Common myeloid progenitor, CD34-positive (primary cell): ENCODE results near the gene FN1.

Source experiments
- CTCF ChIA-PET: fragments of 350-600 bp; sonication (Branson Sonifier 250); formaldehyde crosslinking; loops from one replicate; lab custom pipeline; 2021; ENCODE audit warnings: antibody characterized with exemption; lab: Charles Lee
- POLR2A ChIA-PET: fragments of 350-600 bp; sonication (Branson Sonifier 250); formaldehyde crosslinking; loops from one replicate; lab custom pipeline; 2021; ENCODE audit warnings: antibody characterized with exemption; lab: Charles Lee
- DNase-seq, 3 donors: peaks; one replicate each; pipeline versions ENCODE4 v3.0.0 to v3.0.0-alpha.2; 2013
- H3K27ac ChIP-seq, 2 experiments: 1 replicate in 1 of 2; 2 replicates in 1 of 2; pipeline ENCODE4 v1.7.0; 2013; ENCODE audit warnings: inconsistent platforms in 2 of 2, low read length in 2 of 2, mild to moderate bottlenecking in 2 of 2, low read depth in 1 of 2, moderate library complexity in 1 of 2; ENCODE audit not compliant: severe bottlenecking in 2 of 2, insufficient read depth in 1 of 2, poor library complexity in 1 of 2
- H3K27me3 ChIP-seq, 5 experiments: replicated peaks in 2 of 5; 1 replicate in 3 of 5; 2 replicates in 2 of 5; pipeline versions ENCODE4 v1.6.1 to v1.7.0; 2013; ENCODE audit warnings: low read length in 4 of 5, mild to moderate bottlenecking in 2 of 5, moderate library complexity in 2 of 5, inconsistent platforms in 1 of 5; ENCODE audit not compliant: insufficient read depth in 5 of 5, control insufficient read depth in 4 of 5
- H3K36me3 ChIP-seq, 4 experiments: 1 replicate in 2 of 4; 2 replicates in 2 of 4; pipeline versions ENCODE4 v1.6.1 to v1.7.0; 2013; ENCODE audit warnings: low read length in 3 of 4, control low read depth in 1 of 4, mild to moderate bottlenecking in 1 of 4; ENCODE audit not compliant: control insufficient read depth in 4 of 4, insufficient read depth in 4 of 4
- H3K4me1 ChIP-seq, 4 experiments: 1 replicate in 3 of 4; 2 replicates in 1 of 4; pipeline versions ENCODE4 v1.6.1 to v1.7.1; 2013; ENCODE audit warnings: low read length in 3 of 4, mild to moderate bottlenecking in 3 of 4, control low read depth in 1 of 4, inconsistent platforms in 1 of 4, moderate library complexity in 1 of 4; ENCODE audit not compliant: control insufficient read depth in 4 of 4, insufficient read depth in 4 of 4; ENCODE audit errors: control extremely low read depth in 1 of 4
- H3K4me3 ChIP-seq, 7 experiments: 1 replicate in 4 of 7; 2 replicates in 3 of 7; pipeline versions ENCODE4 v1.5.1 to v1.7.0; 2013; ENCODE audit warnings: mild to moderate bottlenecking in 7 of 7, low read length in 6 of 7, moderate library complexity in 6 of 7, inconsistent platforms in 2 of 7, low read depth in 2 of 7, control low read depth in 1 of 7; ENCODE audit not compliant: insufficient read depth in 4 of 7, control insufficient read depth in 1 of 7; ENCODE audit errors: extremely low read depth in 1 of 7
- H3K9me3 ChIP-seq, 5 experiments: 1 replicate in 4 of 5; 2 replicates in 1 of 5; pipeline versions ENCODE4 v1.6.1 to v1.7.1; 2013; ENCODE audit warnings: low read length in 4 of 5, mild to moderate bottlenecking in 2 of 5, inconsistent platforms in 1 of 5, low read depth in 1 of 5, moderate library complexity in 1 of 5; ENCODE audit not compliant: control insufficient read depth in 4 of 5, insufficient read depth in 2 of 5; ENCODE audit errors: control extremely low read depth in 1 of 5
- WGBS: methylation state at CpG from one replicate; pipeline ENCODE4 v1.1.5; 2013; ENCODE audit not compliant: insufficient coverage; 5-methylcytosine and 5-hydroxymethylcytosine counted together

Gene FN1

GRCh38 chr2:215324811-215325210, 111.1 kb downstream of the FN1 start:
- POLR2A ChIA-PET = interaction anchor here (0.7 kb wide), 1 partner anchor 339 kb away, joined by 3 read pairs; no protein-coding TSS in a partner anchor
- H3K4me1 ChIP-seq = no peaks in the 10 kb centered on the region
- DNase-seq = no peak
- no CpG with 5 or more reads among the region's 6 CpGs for WGBS
- no peaks in the 10 kb centered on the region for H3K9me3 ChIP-seq
- no peak overlapping the region for H3K4me3 ChIP-seq
- H3K27me3 ChIP-seq = no peaks in the 10 kb centered on the region
- peaks cover 20 to 75% (median 51%) of the 10 kb centered on the region in 4 experiments for H3K36me3 ChIP-seq
- H3K27ac ChIP-seq = peak overlapping the region in 1 of 2 experiments; percentile 54
- CTCF ChIA-PET = interaction anchor here (0.6 kb wide), 1 partner anchor 1565 kb away, joined by 3 read pairs; no protein-coding TSS in a partner anchor

- DNase-seq = no peak
- Histone ChIP-seq H3K36me3 (peaks cover 22 to 68% (median 42%) of the 10 kb centered on the region in 4 experiments), H3K4me1 (no peaks in the 10 kb centered on the region), H3K9me3 (no peaks in the 10 kb centered on the region), H3K4me3 (no peak overlapping the region), H3K27ac (no peak overlapping the region), H3K27me3 (no peaks in the 10 kb centered on the region)
- 93% methylated on average over 7 of the region's 7 CpGs for WGBS
- POLR2A ChIA-PET = no interaction called here
- CTCF ChIA-PET = no interaction called here
Measured at GRCh38 chr2:215320679-215321078, 115.2 kb downstream of the FN1 start.

- H3K9me3 ChIP-seq = no peaks in the 10 kb centered on the region
- 83% methylated on average over 2 of the region's 3 CpGs for WGBS
- H3K27me3 ChIP-seq = no peaks in the 10 kb centered on the region
- POLR2A ChIA-PET = no interaction called here
- H3K4me3 ChIP-seq = no peak overlapping the region
- peaks cover 22 to 72% (median 43%) of the 10 kb centered on the region in 4 experiments for H3K36me3 ChIP-seq
- no peak overlapping the region for H3K27ac ChIP-seq
- H3K4me1 ChIP-seq = no peaks in the 10 kb centered on the region
- DNase-seq = no peak
- CTCF ChIA-PET = no interaction called here
Measured at GRCh38 chr2:215320102-215320501, 115.8 kb downstream of the FN1 start.

GRCh38 chr2:215319500-215319899, 116.4 kb downstream of the FN1 start:
- H3K27ac ChIP-seq = no peak overlapping the region
- DNase-seq = no peak
- POLR2A ChIA-PET = no interaction called here
- peaks cover 22 to 77% (median 41%) of the 10 kb centered on the region in 4 experiments for H3K36me3 ChIP-seq
- no peaks in the 10 kb centered on the region for H3K27me3 ChIP-seq
- CTCF ChIA-PET = no interaction called here
- H3K9me3 ChIP-seq = no peaks in the 10 kb centered on the region
- 100% methylated on average over 1 of the region's 5 CpGs for WGBS
- H3K4me3 ChIP-seq = no peak overlapping the region
- H3K4me1 ChIP-seq = no peaks in the 10 kb centered on the region

- DNase-seq = no peak
- H3K4me1 ChIP-seq = peaks cover 7 to 15% (median 14%) of the 10 kb centered on the region in 4 experiments
- WGBS = 88% methylated on average over 1 of the region's 2 CpGs
- H3K9me3 ChIP-seq = no peaks in the 10 kb centered on the region
- ChIA-PET CTCF (no interaction called here), POLR2A (no interaction called here)
- no peak overlapping the region for H3K4me3 ChIP-seq
- peaks cover 22 to 64% (median 34%) of the 10 kb centered on the region in 4 experiments for H3K36me3 ChIP-seq
- no peak overlapping the region for H3K27ac ChIP-seq
- no peaks in the 10 kb centered on the region for H3K27me3 ChIP-seq
Measured at GRCh38 chr2:215316336-215316735, 119.5 kb downstream of the FN1 start.

- POLR2A ChIA-PET = no interaction called here
- H3K36me3 ChIP-seq = peaks cover 15 to 55% (median 27%) of the 10 kb centered on the region in 4 experiments
- no peaks in the 10 kb centered on the region for H3K27me3 ChIP-seq
- H3K9me3 ChIP-seq = no peaks in the 10 kb centered on the region
- CTCF ChIA-PET = no interaction called here
- H3K27ac ChIP-seq = no peak overlapping the region
- WGBS = 100% methylated on average over 1 of the region's 2 CpGs
- no peak overlapping the region for H3K4me3 ChIP-seq
- H3K4me1 ChIP-seq = peaks cover 7 to 19% (median 15%) of the 10 kb centered on the region in 4 experiments
- DNase-seq = no peak
Measured at GRCh38 chr2:215315301-215315700, 120.6 kb downstream of the FN1 start.

GRCh38 chr2:215314896-215315295, 121.0 kb downstream of the FN1 start:
- ChIA-PET POLR2A (no interaction called here), CTCF (no interaction called here)
- Histone ChIP-seq H3K9me3 (no peaks in the 10 kb centered on the region), H3K4me1 (peaks cover 7 to 19% (median 15%) of the 10 kb centered on the region in 4 experiments), H3K27me3 (no peaks in the 10 kb centered on the region), H3K27ac (no peak overlapping the region), H3K36me3 (peaks cover 11 to 51% (median 24%) of the 10 kb centered on the region in 4 experiments), H3K4me3 (no peak overlapping the region)
- DNase-seq = no peak
- WGBS = 100% methylated on average over 1 of the region's 1 CpG
